Measurements from ENCODE around the gene C10orf90. TPM values are rescaled to one million over a fixed set of nuclear protein-coding genes. Genes with fewer than 3 reads are reported as not detected.

C10orf90 gene
- total and polyA plus RNA-seq, 11 donors, result not detected

GRCh38 chr10:126465771-126466170, 204.7 kb downstream of the C10orf90 start:
- TF ChIP-seq POLR2A (IDR thresholded peaks at IDR 0.05) (no peak), CTCF (IDR thresholded peaks at IDR 0.05) (peak in 3 of 12 donors; percentile 12 to 18 (median 14))
- Histone ChIP-seq H3K27me3 (peaks cover 0 to 24% (median 0%) of the 10 kb centered on the region in 9 donors), H3K4me3 (no peak overlapping the region), H3K36me3 (no peaks in the 10 kb centered on the region), H3K4me1 (no peaks in the 10 kb centered on the region), H3K27ac (no peak overlapping the region), H3K9me3 (no peaks in the 10 kb centered on the region)
- 26 to 39% (median 29%) methylated on average over 1 of the region's 1 CpG for WGBS, 4 donors
- DNase-seq, result no peak
- no peak for ATAC-seq
- intact Hi-C loops (cut with DNase I), result no loop called here

- no peak for DNase-seq
- H3K36me3 ChIP-seq, result no peaks in the 10 kb centered on the region
- H3K4me1 ChIP-seq, result no peaks in the 10 kb centered on the region
- H3K27ac ChIP-seq, result no peak overlapping the region
- ATAC-seq, result no peak
- intact Hi-C loops (cut with DNase I), result no loop called here
- WGBS, 4 donors, result 58 to 63% (median 61%) methylated on average over 11 of the region's 11 CpGs
- TF ChIP-seq POLR2A (IDR thresholded peaks at IDR 0.05), result no peak
- no peak for TF ChIP-seq CTCF (IDR thresholded peaks at IDR 0.05)
- peaks cover 0 to 24% (median 0%) of the 10 kb centered on the region in 9 donors for H3K27me3 ChIP-seq
- no peak overlapping the region for H3K4me3 ChIP-seq
- H3K9me3 ChIP-seq, result no peaks in the 10 kb centered on the region
Observed at GRCh38 chr10:126463286-126463685, 207.2 kb downstream of the C10orf90 start.

GRCh38 chr10:126461289-126461940, 209.1 kb downstream of the C10orf90 start:
- Histone ChIP-seq H3K4me1 (no peaks in the 10 kb centered on the region), H3K27ac (no peak overlapping the region), H3K27me3 (peaks cover 0 to 18% (median 0%) of the 10 kb centered on the region in 9 donors), H3K36me3 (no peaks in the 10 kb centered on the region), H3K4me3 (no peak overlapping the region), H3K9me3 (no peaks in the 10 kb centered on the region)
- peak in 1 of 4 donors; percentile 15 for ATAC-seq
- TF ChIP-seq POLR2A (IDR thresholded peaks at IDR 0.05) (no peak), CTCF (IDR thresholded peaks at IDR 0.05) (no peak)
- WGBS, 4 donors, result 80 to 86% (median 84%) methylated on average over 14 of the region's 14 CpGs
- no peak for DNase-seq
- intact Hi-C loops (cut with DNase I), result no loop called here

GRCh38 chr10:126459878-126460481, 210.5 kb downstream of the C10orf90 start:
- no peaks in the 10 kb centered on the region for H3K36me3 ChIP-seq
- H3K4me3 ChIP-seq, result no peak overlapping the region
- H3K4me1 ChIP-seq, result no peaks in the 10 kb centered on the region
- H3K9me3 ChIP-seq, result no peaks in the 10 kb centered on the region
- 79 to 81% (median 80%) methylated on average over 6 of the region's 6 CpGs for WGBS, 4 donors
- DNase-seq, result no peak
- intact Hi-C loops (cut with DNase I), result no loop called here
- H3K27ac ChIP-seq, result no peak overlapping the region
- no peak for ATAC-seq
- H3K27me3 ChIP-seq, result peaks cover 0 to 21% (median 0%) of the 10 kb centered on the region in 9 donors
- TF ChIP-seq CTCF (IDR thresholded peaks at IDR 0.05) (no peak), POLR2A (IDR thresholded peaks at IDR 0.05) (no peak)
